ENCODE measurements around the gene COX4I2. TPM values are rescaled to one million over a fixed set of nuclear protein-coding genes. Genes with fewer than 3 reads are reported as not detected.

COX4I2 gene
- total and polyA plus RNA-seq, 4 donors = 14.4 to 51.8 (median 19.9) TPM

- ATAC-seq (ENCODE audit: insufficient read depth, low FRiP score) (no peak), DNase-seq (no peak)
- Histone ChIP-seq H3K36me3 (ENCODE audit: control insufficient read depth in 4 of 4, insufficient read depth in 4 of 4, low read length in 4 of 4) (peaks cover 3 to 13% (median 6%) of the 10 kb centered on the region in 4 donors), H3K4me1 (ENCODE audit: control insufficient read depth in 5 of 5, insufficient read depth in 5 of 5, low read length in 5 of 5) (peaks cover 0 to 63% (median 13%) of the 10 kb centered on the region in 5 donors), H3K27ac (ENCODE audit: low read depth in 1 of 2, low read length in 1 of 2) (peak overlapping the region; percentile 41 to 88), H3K9me3 (ENCODE audit: control insufficient read depth in 4 of 4, insufficient read depth in 3 of 4, low read length in 3 of 4) (no peaks in the 10 kb centered on the region), H3K9ac (ENCODE audit: insufficient read depth in 1 of 2, low read length in 2 of 2) (no peak overlapping the region), H3K4me3 (no peak overlapping the region), H3K27me3 (ENCODE audit: control insufficient read depth in 3 of 3, insufficient read depth in 3 of 3, low read length in 2 of 3) (no peaks in the 10 kb centered on the region)
- TF ChIP-seq CTCF (IDR thresholded peaks at IDR 0.05; ENCODE audit: control extremely low read depth, extremely low read depth) = no peak
- WGBS, 2 donors = 84 to 90% methylated on average over 7 of the region's 7 CpGs
Measured at GRCh38 chr20:31676609-31676989, 38.9 kb downstream of the COX4I2 start.

- Histone ChIP-seq H3K36me3 (ENCODE audit: control insufficient read depth in 4 of 4, insufficient read depth in 4 of 4, low read length in 4 of 4) (peaks cover 3 to 13% (median 6%) of the 10 kb centered on the region in 4 donors), H3K9ac (ENCODE audit: insufficient read depth in 1 of 2, low read length in 2 of 2) (peak overlapping the region in 1 of 2 donors; percentile 16), H3K4me1 (ENCODE audit: control insufficient read depth in 5 of 5, insufficient read depth in 5 of 5, low read length in 5 of 5) (peaks cover 0 to 62% (median 13%) of the 10 kb centered on the region in 5 donors), H3K27me3 (ENCODE audit: control insufficient read depth in 3 of 3, insufficient read depth in 3 of 3, low read length in 2 of 3) (no peaks in the 10 kb centered on the region), H3K27ac (ENCODE audit: low read depth in 1 of 2, low read length in 1 of 2) (peak overlapping the region; percentile 7 to 57), H3K4me3 (no peak overlapping the region), H3K9me3 (ENCODE audit: control insufficient read depth in 4 of 4, insufficient read depth in 3 of 4, low read length in 3 of 4) (no peaks in the 10 kb centered on the region)
- ATAC-seq (ENCODE audit: insufficient read depth, low FRiP score) (no peak), DNase-seq (no peak)
- TF ChIP-seq CTCF (IDR thresholded peaks at IDR 0.05; ENCODE audit: control extremely low read depth, extremely low read depth) = no peak
- WGBS, 2 donors = 97 to 98% methylated on average over 2 of the region's 2 CpGs
Measured at GRCh38 chr20:31677553-31678260, 40.0 kb downstream of the COX4I2 start.

- Histone ChIP-seq H3K9me3 (ENCODE audit: control insufficient read depth in 4 of 4, insufficient read depth in 3 of 4, low read length in 3 of 4) (no peaks in the 10 kb centered on the region), H3K36me3 (ENCODE audit: control insufficient read depth in 4 of 4, insufficient read depth in 4 of 4, low read length in 4 of 4) (peaks cover 3 to 13% (median 6%) of the 10 kb centered on the region in 4 donors), H3K4me1 (ENCODE audit: control insufficient read depth in 5 of 5, insufficient read depth in 5 of 5, low read length in 5 of 5) (peaks cover 0 to 59% (median 13%) of the 10 kb centered on the region in 5 donors), H3K9ac (ENCODE audit: insufficient read depth in 1 of 2, low read length in 2 of 2) (peak overlapping the region in 1 of 2 donors; percentile 16), H3K4me3 (no peak overlapping the region), H3K27ac (ENCODE audit: low read depth in 1 of 2, low read length in 1 of 2) (peak overlapping the region in 1 of 2 donors; percentile 57), H3K27me3 (ENCODE audit: control insufficient read depth in 3 of 3, insufficient read depth in 3 of 3, low read length in 2 of 3) (no peaks in the 10 kb centered on the region)
- 69 to 86% methylated on average over 9 of the region's 9 CpGs for WGBS, 2 donors
- DNase-seq = no peak
- ATAC-seq (ENCODE audit: insufficient read depth, low FRiP score) = no peak
- TF ChIP-seq CTCF (IDR thresholded peaks at IDR 0.05; ENCODE audit: control extremely low read depth, extremely low read depth) = no peak
Measured at GRCh38 chr20:31678389-31679356, 41.0 kb downstream of the COX4I2 start.
